Upper lobe of left lung (tissue), 4 donors: ENCODE data around the gene GDE1.

ENCODE experiments used
- POLR2A ChIP-seq, 4 donors: fragments of 450-650 bp; IDR thresholded peaks; one replicate each; pipeline ENCODE4 v1.5.1; 2016 to 2017; ENCODE audit warnings: antibody characterized with exemption in 4 of 4, mild to moderate bottlenecking in 2 of 4
- TF ChIP-seq, protein P1 (sequence below), 6 experiments: fragments of 450-650 bp in 4 of 6; fragments of 200-600 bp in 2 of 6; sonication (generic) in 2 of 6; IDR thresholded peaks; one replicate each; pipeline ENCODE4 v1.5.1; 2016 to 2019; ENCODE audit warnings: antibody characterized with exemption in 6 of 6

DNA sequence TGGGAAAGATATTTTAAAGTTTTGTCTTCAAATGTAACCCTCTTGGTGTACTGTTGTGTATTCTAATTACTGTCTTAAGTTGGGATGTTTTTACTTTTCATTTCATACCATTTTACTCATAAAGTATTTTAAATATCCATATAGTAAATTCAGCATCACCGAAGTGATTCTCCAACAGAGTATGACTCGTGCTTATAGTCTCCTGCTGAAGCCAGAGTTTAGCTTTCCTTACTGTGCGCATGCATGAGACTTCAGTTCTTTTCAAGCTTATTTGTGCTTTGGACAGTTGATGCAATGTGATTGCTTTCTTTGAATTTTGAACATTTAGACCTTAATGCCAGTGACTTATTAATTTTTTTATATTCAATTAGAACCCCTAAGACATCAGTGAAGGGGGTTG lies 26.2 kb upstream of the GDE1 start:
- TF ChIP-seq, protein P1, sequence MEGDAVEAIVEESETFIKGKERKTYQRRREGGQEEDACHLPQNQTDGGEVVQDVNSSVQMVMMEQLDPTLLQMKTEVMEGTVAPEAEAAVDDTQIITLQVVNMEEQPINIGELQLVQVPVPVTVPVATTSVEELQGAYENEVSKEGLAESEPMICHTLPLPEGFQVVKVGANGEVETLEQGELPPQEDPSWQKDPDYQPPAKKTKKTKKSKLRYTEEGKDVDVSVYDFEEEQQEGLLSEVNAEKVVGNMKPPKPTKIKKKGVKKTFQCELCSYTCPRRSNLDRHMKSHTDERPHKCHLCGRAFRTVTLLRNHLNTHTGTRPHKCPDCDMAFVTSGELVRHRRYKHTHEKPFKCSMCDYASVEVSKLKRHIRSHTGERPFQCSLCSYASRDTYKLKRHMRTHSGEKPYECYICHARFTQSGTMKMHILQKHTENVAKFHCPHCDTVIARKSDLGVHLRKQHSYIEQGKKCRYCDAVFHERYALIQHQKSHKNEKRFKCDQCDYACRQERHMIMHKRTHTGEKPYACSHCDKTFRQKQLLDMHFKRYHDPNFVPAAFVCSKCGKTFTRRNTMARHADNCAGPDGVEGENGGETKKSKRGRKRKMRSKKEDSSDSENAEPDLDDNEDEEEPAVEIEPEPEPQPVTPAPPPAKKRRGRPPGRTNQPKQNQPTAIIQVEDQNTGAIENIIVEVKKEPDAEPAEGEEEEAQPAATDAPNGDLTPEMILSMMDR (IDR thresholded peaks at IDR 0.05): no peak
- no peak for TF ChIP-seq POLR2A (IDR thresholded peaks at IDR 0.05)
